Breast epithelium (tissue), 4 donors: ENCODE results near the gene AGBL5. TPM values are rescaled to one million over a fixed set of nuclear protein-coding genes. Genes with fewer than 3 reads are reported as not detected.

Experiments used
- DNase-seq, 2 donors: peaks; one replicate each; pipeline ENCODE4 v3.0.0-alpha.2; 2019; ENCODE audit warnings: low spot score in 2 of 2
- H3K27ac ChIP-seq, 2 donors: fragments of 200-600 bp; sonication (generic) in 1 of 2; one replicate each; pipeline ENCODE4 v1.5.1; 2016 to 2019; ENCODE audit warnings: mild to moderate bottlenecking in 1 of 2
- H3K27me3 ChIP-seq, 2 donors: fragments of 200-600 bp; sonication (generic) in 1 of 2; one replicate each; pipeline versions ENCODE4 v1.5.1 to v1.6.0; 2017 to 2019; ENCODE audit warnings: control low read depth in 1 of 2, mild to moderate bottlenecking in 1 of 2
- H3K36me3 ChIP-seq: fragments of 200-600 bp; one replicate; pipeline ENCODE4 v1.5.1; 2019
- H3K4me1 ChIP-seq, 2 donors: fragments of 200-600 bp; sonication (generic); one replicate each; pipeline ENCODE4 v1.5.1; 2016 to 2019; ENCODE audit warnings: control low read depth in 1 of 2
- H3K4me3 ChIP-seq, 3 donors: fragments of 200-600 bp; sonication (generic); 1 replicate in 2 of 3; 2 replicates in 1 of 3; pipeline ENCODE4 v1.5.1; 2016 to 2019; ENCODE audit warnings: mild to moderate bottlenecking in 3 of 3, moderate library complexity in 2 of 3
- H3K9me3 ChIP-seq, 2 donors: fragments of 200-600 bp; sonication (generic) in 1 of 2; one replicate each; pipeline ENCODE4 v1.5.1; 2016 to 2019; ENCODE audit warnings: control low read depth in 1 of 2
- CTCF ChIP-seq, 3 donors: fragments of 450-650 bp; IDR thresholded peaks; one replicate each; pipeline ENCODE4 v1.5.1; 2016 to 2017; ENCODE audit warnings: antibody characterized with exemption in 3 of 3, mild to moderate bottlenecking in 3 of 3, moderate library complexity in 3 of 3
- POLR2A ChIP-seq: fragments of 450-650 bp; IDR thresholded peaks from one replicate; pipeline ENCODE4 v1.6.1; 2016; ENCODE audit warnings: antibody characterized with exemption, mild to moderate bottlenecking, moderate library complexity
- POLR2AphosphoS5 ChIP-seq, 3 donors: sonication (generic); formaldehyde crosslinking; IDR thresholded peaks; one replicate each; pipeline ENCODE4 v1.6.1; 2017; ENCODE audit warnings: antibody characterized with exemption in 3 of 3
- intact Hi-C: fragments of 100-400 bp; cut with DNase I; formaldehyde crosslinking; loops from one replicate; pipeline ENCODE4 v1.15.1; 2023; ENCODE audit warnings: low total_unique reads
- total RNA-seq, 3 donors: library from RNA; depleted of rRNA; stranded (reverse); fragments of >200 nt; gene quantifications; one replicate each; pipeline ENCODE4 v1.1.0, GENCODE V29; 2016

The AGBL5 gene
- total RNA-seq, 3 donors from 2014 or later, result 12.5 to 21.5 (median 16.1) TPM

- TF ChIP-seq POLR2AphosphoS5 (IDR thresholded peaks at IDR 0.05) (no peak), POLR2A (no peak), CTCF (IDR thresholded peaks at IDR 0.05) (no peak)
- no peak for DNase-seq
- Histone ChIP-seq H3K4me1 (peaks cover 0 to 9% of the 10 kb centered on the region in 2 donors), H3K36me3 (peaks cover 24% of the 10 kb centered on the region), H3K27ac (no peak overlapping the region), H3K27me3 (no peaks in the 10 kb centered on the region), H3K4me3 (no peak overlapping the region), H3K9me3 (no peaks in the 10 kb centered on the region)
- intact Hi-C loops, result no loop called here
These were observed 12.7 kb upstream of the AGBL5 start for GRCh38 chr2:27038631-27039339.

- H3K27ac ChIP-seq, result no peak overlapping the region
- TF ChIP-seq CTCF (IDR thresholded peaks at IDR 0.05), result no peak
- TF ChIP-seq POLR2A, result no peak
- TF ChIP-seq POLR2AphosphoS5 (IDR thresholded peaks at IDR 0.05), result no peak
- peaks cover 24% of the 10 kb centered on the region for H3K36me3 ChIP-seq
- intact Hi-C loops, result no loop called here
- no peaks in the 10 kb centered on the region for H3K27me3 ChIP-seq
- H3K4me1 ChIP-seq, result peaks cover 0 to 2% of the 10 kb centered on the region in 2 donors
- DNase-seq, result no peak
- H3K4me3 ChIP-seq, result no peak overlapping the region
- H3K9me3 ChIP-seq, result no peaks in the 10 kb centered on the region
These were observed 12.0 kb upstream of the AGBL5 start for GRCh38 chr2:27039426-27039825.

GRCh38 chr2:27039871-27040270, 11.6 kb upstream of the AGBL5 start:
- intact Hi-C loops, result no loop called here
- no peak for TF ChIP-seq POLR2AphosphoS5 (IDR thresholded peaks at IDR 0.05)
- TF ChIP-seq CTCF (IDR thresholded peaks at IDR 0.05), result no peak
- no peak for TF ChIP-seq POLR2A
- Histone ChIP-seq H3K27ac (no peak overlapping the region), H3K36me3 (peaks cover 24% of the 10 kb centered on the region), H3K9me3 (no peaks in the 10 kb centered on the region), H3K4me3 (no peak overlapping the region), H3K27me3 (no peaks in the 10 kb centered on the region), H3K4me1 (no peaks in the 10 kb centered on the region)
- no peak for DNase-seq

- DNase-seq, result no peak
- H3K27ac ChIP-seq, result no peak overlapping the region
- H3K36me3 ChIP-seq, result peaks cover 24% of the 10 kb centered on the region
- H3K4me1 ChIP-seq, result no peaks in the 10 kb centered on the region
- intact Hi-C loops, result no loop called here
- no peaks in the 10 kb centered on the region for H3K27me3 ChIP-seq
- no peak overlapping the region for H3K4me3 ChIP-seq
- H3K9me3 ChIP-seq, result no peaks in the 10 kb centered on the region
- no peak for TF ChIP-seq POLR2AphosphoS5 (IDR thresholded peaks at IDR 0.05)
- no peak for TF ChIP-seq POLR2A
- no peak for TF ChIP-seq CTCF (IDR thresholded peaks at IDR 0.05)
These were observed 11.2 kb upstream of the AGBL5 start for GRCh38 chr2:27040282-27040681.

- Histone ChIP-seq H3K4me1 (no peaks in the 10 kb centered on the region), H3K4me3 (no peak overlapping the region), H3K9me3 (no peaks in the 10 kb centered on the region), H3K27ac (no peak overlapping the region), H3K27me3 (no peaks in the 10 kb centered on the region), H3K36me3 (peaks cover 21% of the 10 kb centered on the region)
- DNase-seq, result no peak
- intact Hi-C loops, result no loop called here
- TF ChIP-seq POLR2A, result no peak
- TF ChIP-seq CTCF (IDR thresholded peaks at IDR 0.05), result no peak
- no peak for TF ChIP-seq POLR2AphosphoS5 (IDR thresholded peaks at IDR 0.05)
These were observed 9.7 kb upstream of the AGBL5 start for GRCh38 chr2:27041752-27042151.
